ENCODE measurements around the gene SEMG1. TPM values are rescaled to one million over a fixed set of nuclear protein-coding genes. Genes with fewer than 3 reads are reported as not detected.

Gene SEMG1
- total RNA-seq, 1 donor from 2014 or later = not detected

DNA sequence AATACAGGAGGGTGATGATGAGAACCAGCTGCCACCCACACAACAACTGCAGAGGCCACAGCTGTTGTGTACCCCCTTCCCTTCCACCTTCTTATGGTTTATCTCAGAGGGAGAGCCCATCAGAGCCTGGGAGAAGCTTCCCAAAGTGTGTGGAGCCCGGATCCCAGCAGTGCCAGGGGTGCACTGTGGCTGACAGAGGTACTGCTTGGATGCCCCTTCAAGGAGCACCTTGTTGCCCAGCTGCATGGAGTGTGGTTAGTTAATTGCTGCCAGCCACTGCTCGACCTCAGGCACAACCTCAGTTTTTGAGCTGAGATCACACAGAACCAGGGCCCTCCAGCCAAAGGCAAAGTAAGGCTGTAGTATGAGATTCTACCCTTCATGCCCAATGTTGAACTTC lies 19.1 kb upstream of the SEMG1 start:
- no peak overlapping the region for H3K27ac Mint-ChIP-seq
- no peaks in the 10 kb centered on the region for H3K4me1 Mint-ChIP-seq
- H3K27me3 Mint-ChIP-seq (ENCODE audit: low read depth) = peaks cover 24% of the 10 kb centered on the region
- H3K4me3 Mint-ChIP-seq = no peak overlapping the region
- no peak for DNase-seq (ENCODE audit: low spot score in 2 of 2, unreplicated experiment in 2 of 2)
- no peaks in the 10 kb centered on the region for H3K9me3 Mint-ChIP-seq
- no peaks in the 10 kb centered on the region for H3K36me3 Mint-ChIP-seq
- TF ChIP-seq CTCF (IDR thresholded peaks at IDR 0.05; ENCODE audit: unreplicated experiment) = no peak

DNA sequence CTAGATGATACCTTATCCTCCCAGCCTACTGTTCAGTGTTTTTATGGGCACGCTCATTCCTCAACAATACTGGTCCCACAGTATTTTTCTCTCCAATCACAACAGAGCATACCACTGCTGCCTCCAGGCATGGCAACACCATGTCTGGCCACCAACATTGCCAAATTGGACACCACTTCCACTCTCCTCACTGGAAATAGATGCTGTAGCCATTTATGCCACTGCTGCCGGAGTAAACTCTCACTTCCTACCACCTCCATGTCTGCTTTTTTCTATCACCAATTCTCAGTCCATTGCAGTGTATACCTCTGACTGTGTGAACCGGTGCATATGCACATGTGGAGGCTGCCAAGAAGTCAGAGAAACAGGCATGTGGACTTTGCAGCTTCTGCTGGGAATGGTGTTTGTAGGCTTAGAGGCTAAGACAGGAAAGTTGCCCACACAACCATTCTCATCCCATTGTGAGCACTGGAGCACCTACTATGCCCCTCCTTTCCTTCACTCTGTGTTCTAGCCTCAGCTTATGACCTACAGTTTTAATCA lies 17.7 kb upstream of the SEMG1 start:
- no peaks in the 10 kb centered on the region for H3K9me3 Mint-ChIP-seq
- no peak overlapping the region for H3K4me3 Mint-ChIP-seq
- no peak for TF ChIP-seq CTCF (IDR thresholded peaks at IDR 0.05; ENCODE audit: unreplicated experiment)
- no peak overlapping the region for H3K27ac Mint-ChIP-seq
- H3K27me3 Mint-ChIP-seq (ENCODE audit: low read depth) = peaks cover 30% of the 10 kb centered on the region
- H3K4me1 Mint-ChIP-seq = no peaks in the 10 kb centered on the region
- no peak for DNase-seq (ENCODE audit: low spot score in 2 of 2, unreplicated experiment in 2 of 2)
- no peaks in the 10 kb centered on the region for H3K36me3 Mint-ChIP-seq

DNA sequence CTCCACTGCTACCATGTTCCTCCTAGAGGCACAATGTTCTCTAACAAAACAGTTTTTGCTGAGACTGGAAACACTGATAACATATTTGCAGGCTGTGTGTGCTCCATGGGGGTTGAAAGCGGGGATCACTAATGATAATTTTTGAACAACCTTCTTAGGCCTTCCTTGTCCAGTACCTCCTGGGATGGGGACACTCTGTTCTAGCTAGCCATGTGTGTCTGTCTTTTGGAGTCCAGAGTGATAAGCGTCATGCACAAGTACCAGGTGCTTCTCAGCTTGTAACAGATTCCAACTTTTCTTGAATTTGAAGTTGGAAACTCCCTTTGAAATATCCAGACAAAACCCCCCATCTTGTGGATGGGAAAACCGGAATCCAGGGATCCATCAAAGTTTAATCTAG lies 17.0 kb upstream of the SEMG1 start:
- no peak for DNase-seq (ENCODE audit: low spot score in 2 of 2, unreplicated experiment in 2 of 2)
- Mint-ChIP-seq H3K36me3 (no peaks in the 10 kb centered on the region), H3K27me3 (ENCODE audit: low read depth) (peaks cover 28% of the 10 kb centered on the region), H3K4me1 (no peaks in the 10 kb centered on the region), H3K9me3 (peaks cover 3% of the 10 kb centered on the region), H3K27ac (no peak overlapping the region), H3K4me3 (no peak overlapping the region)
- no peak for TF ChIP-seq CTCF (IDR thresholded peaks at IDR 0.05; ENCODE audit: unreplicated experiment)

DNA sequence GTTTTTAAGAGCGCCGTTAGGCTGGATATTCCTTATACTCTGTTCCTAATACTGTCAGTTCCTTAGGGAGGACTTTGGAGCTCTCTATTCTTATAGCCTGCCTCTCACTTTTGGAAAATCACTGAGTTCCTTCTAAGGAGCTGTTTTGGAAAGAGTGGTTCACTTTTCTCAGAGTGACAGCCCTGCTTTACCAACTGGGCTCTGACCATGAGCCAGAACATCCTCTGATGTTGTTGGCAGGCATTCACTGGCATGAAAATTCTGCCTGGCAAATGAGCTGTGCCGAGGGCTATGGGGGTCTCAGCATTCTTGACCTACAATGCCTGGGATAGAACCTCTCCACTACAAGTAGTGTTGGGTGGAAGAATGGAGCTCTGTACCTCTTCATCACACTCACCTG lies 14.9 kb upstream of the SEMG1 start:
- DNase-seq (ENCODE audit: low spot score in 2 of 2, unreplicated experiment in 2 of 2) = no peak
- H3K27ac Mint-ChIP-seq = no peak overlapping the region
- peaks cover 24% of the 10 kb centered on the region for H3K27me3 Mint-ChIP-seq (ENCODE audit: low read depth)
- no peak for TF ChIP-seq CTCF (IDR thresholded peaks at IDR 0.05; ENCODE audit: unreplicated experiment)
- no peak overlapping the region for H3K4me3 Mint-ChIP-seq
- no peaks in the 10 kb centered on the region for H3K4me1 Mint-ChIP-seq
- no peaks in the 10 kb centered on the region for H3K36me3 Mint-ChIP-seq
- H3K9me3 Mint-ChIP-seq = peaks cover 3% of the 10 kb centered on the region

- DNase-seq (ENCODE audit: low spot score in 2 of 2, unreplicated experiment in 2 of 2) = no peak
- H3K4me1 Mint-ChIP-seq = no peaks in the 10 kb centered on the region
- H3K9me3 Mint-ChIP-seq = peaks cover 3% of the 10 kb centered on the region
- peaks cover 24% of the 10 kb centered on the region for H3K27me3 Mint-ChIP-seq (ENCODE audit: low read depth)
- H3K27ac Mint-ChIP-seq = no peak overlapping the region
- no peak for TF ChIP-seq CTCF (IDR thresholded peaks at IDR 0.05; ENCODE audit: unreplicated experiment)
- no peak overlapping the region for H3K4me3 Mint-ChIP-seq
- no peaks in the 10 kb centered on the region for H3K36me3 Mint-ChIP-seq
Measured at GRCh38 chr20:45193331-45193730, 13.5 kb upstream of the SEMG1 start.

- Mint-ChIP-seq H3K4me1 (no peaks in the 10 kb centered on the region), H3K4me3 (no peak overlapping the region), H3K27ac (no peak overlapping the region), H3K27me3 (ENCODE audit: low read depth) (peaks cover 61% of the 10 kb centered on the region), H3K9me3 (no peaks in the 10 kb centered on the region), H3K36me3 (no peaks in the 10 kb centered on the region)
- no peak for DNase-seq (ENCODE audit: low spot score in 2 of 2, unreplicated experiment in 2 of 2)
- TF ChIP-seq CTCF (IDR thresholded peaks at IDR 0.05; ENCODE audit: unreplicated experiment) = no peak
Measured at GRCh38 chr20:45209924-45210323, 3.1 kb downstream of the SEMG1 start.
